ENCODE results near the gene NEU2. TPM values are rescaled to one million over a fixed set of nuclear protein-coding genes. Genes with fewer than 3 reads are reported as not detected.

NEU2 gene
- polyA plus RNA-seq, 3 donors: not detected

- Histone ChIP-seq H3K4me1 (ENCODE audit: control insufficient read depth in 1 of 2, insufficient read depth in 2 of 2, low read length in 2 of 2) (no peaks in the 10 kb centered on the region), H4K20me1 (ENCODE audit: insufficient read depth, low read length) (no peaks in the 10 kb centered on the region), H3K27ac (ENCODE audit: low read depth in 1 of 2, low read length in 2 of 2) (no peak overlapping the region), H2AFZ (ENCODE audit: insufficient read depth, low read depth, low read length, poor library complexity, severe bottlenecking) (no peak overlapping the region), H3K9me3 (replicated peaks in 1 of 2; ENCODE audit: control insufficient read depth in 1 of 2, insufficient read depth in 1 of 2, low read length in 2 of 2) (no peaks in the 10 kb centered on the region), H3K4me2 (replicated peaks; ENCODE audit: extremely low read depth, low read length, poor library complexity, severe bottlenecking) (no peak overlapping the region), H3K36me3 (replicated peaks in 1 of 2; ENCODE audit: control insufficient read depth in 1 of 2, insufficient read depth in 2 of 2, low read length in 2 of 2) (no peaks in the 10 kb centered on the region), H3K79me2 (ENCODE audit: insufficient read depth, low read length) (no peaks in the 10 kb centered on the region), H3K4me3 (replicated peaks in 1 of 3; ENCODE audit: low read depth in 2 of 3, low read length in 3 of 3) (no peak overlapping the region), H3K27me3 (ENCODE audit: control insufficient read depth in 2 of 2, insufficient read depth in 2 of 2, low read length in 2 of 2) (no peaks in the 10 kb centered on the region), H3K9ac (ENCODE audit: insufficient read depth, low read length, poor library complexity, severe bottlenecking) (no peak overlapping the region)
- intact Hi-C loops (cut with micrococcal nuclease): no loop called here
- H3K4me1 Mint-ChIP-seq: no peaks in the 10 kb centered on the region
- 92% methylated on average over 17 of the region's 19 CpGs for WGBS (ENCODE audit: insufficient coverage)
- no peak for DNase-seq
- H3K4me3 Mint-ChIP-seq: no peak overlapping the region
- H3K36me3 Mint-ChIP-seq: no peaks in the 10 kb centered on the region
- peaks cover 0 to 10% (median 2%) of the 10 kb centered on the region in 3 donors for H3K27me3 Mint-ChIP-seq (ENCODE audit: low read depth in 3 of 3)
- peaks cover 0 to 5% (median 0%) of the 10 kb centered on the region in 7 donors for H3K9me3 Mint-ChIP-seq
- no peak for TF ChIP-seq CTCF (IDR thresholded peaks at IDR 0.05)
- no peak overlapping the region for H3K27ac Mint-ChIP-seq
Observed at GRCh38 chr2:233002829-233003657, 29.4 kb upstream of the NEU2 start.

- no peak overlapping the region for H3K27ac ChIP-seq (ENCODE audit: low read depth in 1 of 2, low read length in 2 of 2)
- WGBS (ENCODE audit: insufficient coverage): 95% methylated on average over 7 of the region's 9 CpGs
- TF ChIP-seq CTCF (IDR thresholded peaks at IDR 0.05): no peak
- DNase-seq: no peak
- no peak overlapping the region for H3K9ac ChIP-seq (ENCODE audit: insufficient read depth, low read length, poor library complexity, severe bottlenecking)
- intact Hi-C loops (cut with micrococcal nuclease): no loop called here
- peak overlapping the region in 1 of 2 donors; percentile 0 for H3K4me3 Mint-ChIP-seq
- H3K4me3 ChIP-seq (replicated peaks in 1 of 3; ENCODE audit: low read depth in 2 of 3, low read length in 3 of 3): no peak overlapping the region
- H2AFZ ChIP-seq (ENCODE audit: insufficient read depth, low read depth, low read length, poor library complexity, severe bottlenecking): no peak overlapping the region
- H3K36me3 Mint-ChIP-seq: no peaks in the 10 kb centered on the region
- no peaks in the 10 kb centered on the region for H3K4me1 Mint-ChIP-seq
- H3K9me3 Mint-ChIP-seq: peaks cover 0 to 5% (median 0%) of the 10 kb centered on the region in 7 donors
- no peaks in the 10 kb centered on the region for H3K79me2 ChIP-seq (ENCODE audit: insufficient read depth, low read length)
- H3K27me3 Mint-ChIP-seq (ENCODE audit: low read depth in 3 of 3): peaks cover 0 to 12% (median 2%) of the 10 kb centered on the region in 3 donors
- no peaks in the 10 kb centered on the region for H3K9me3 ChIP-seq (replicated peaks in 1 of 2; ENCODE audit: control insufficient read depth in 1 of 2, insufficient read depth in 1 of 2, low read length in 2 of 2)
- no peaks in the 10 kb centered on the region for H4K20me1 ChIP-seq (ENCODE audit: insufficient read depth, low read length)
- H3K27me3 ChIP-seq (ENCODE audit: control insufficient read depth in 2 of 2, insufficient read depth in 2 of 2, low read length in 2 of 2): no peaks in the 10 kb centered on the region
- no peak overlapping the region for H3K27ac Mint-ChIP-seq
- no peaks in the 10 kb centered on the region for H3K36me3 ChIP-seq (replicated peaks in 1 of 2; ENCODE audit: control insufficient read depth in 1 of 2, insufficient read depth in 2 of 2, low read length in 2 of 2)
- H3K4me1 ChIP-seq (ENCODE audit: control insufficient read depth in 1 of 2, insufficient read depth in 2 of 2, low read length in 2 of 2): no peaks in the 10 kb centered on the region
- H3K4me2 ChIP-seq (replicated peaks; ENCODE audit: extremely low read depth, low read length, poor library complexity, severe bottlenecking): no peak overlapping the region
Observed at GRCh38 chr2:233003658-233004555, 28.6 kb upstream of the NEU2 start.

All from CD14-positive monocyte (primary cell).